NCI-H1092 (cell line): ENCODE data around the gene SPEF1.
"Not testable (repeated sequence)": the region's sequence is repeated elsewhere in the genome, so short reads cannot be mapped to it uniquely, and the experiment has no call there.

Source experiments
- DNase-seq: peaks from one replicate; lab custom pipeline; 2025; lab: John Stamatoyannopoulos, UW

SPEF1 gene

GRCh38 chr20:3808544-3808943, 27.3 kb upstream of the SPEF1 start:
- DNase-seq, result no peak

- no peak for DNase-seq
Observed at GRCh38 chr20:3804781-3805180, 23.5 kb upstream of the SPEF1 start.

GRCh38 chr20:3804254-3804751, 23.1 kb upstream of the SPEF1 start:
- no peak for DNase-seq

- DNase-seq, result no peak
Observed at GRCh38 chr20:3803854-3804253, 22.6 kb upstream of the SPEF1 start.

GRCh38 chr20:3803289-3803688, 22.0 kb upstream of the SPEF1 start:
- DNase-seq, result no peak

- DNase-seq, result no peak
Observed at GRCh38 chr20:3802524-3803239, 21.4 kb upstream of the SPEF1 start.

GRCh38 chr20:3801846-3802245, 20.6 kb upstream of the SPEF1 start:
- DNase-seq, result no peak

GRCh38 chr20:3801299-3801698, 20.1 kb upstream of the SPEF1 start:
- no peak for DNase-seq

- no peak for DNase-seq
Observed at GRCh38 chr20:3800878-3801260, 19.6 kb upstream of the SPEF1 start.

GRCh38 chr20:3800256-3800877, 19.1 kb upstream of the SPEF1 start:
- no peak for DNase-seq

- no peak for DNase-seq
Observed at GRCh38 chr20:3798908-3799248, 17.6 kb upstream of the SPEF1 start.

GRCh38 chr20:3798373-3798768, 17.1 kb upstream of the SPEF1 start:
- no peak for DNase-seq

- DNase-seq, result no peak
Observed at GRCh38 chr20:3797592-3798372, 16.5 kb upstream of the SPEF1 start.

GRCh38 chr20:3797226-3797545, 15.9 kb upstream of the SPEF1 start:
- DNase-seq, result no peak

- no peak for DNase-seq
Observed at GRCh38 chr20:3796477-3797225, 15.4 kb upstream of the SPEF1 start.

- DNase-seq, result peak; percentile 89
Observed at GRCh38 chr20:3795511-3796468, 14.5 kb upstream of the SPEF1 start, which contains the start of gene CDC25B. Gene CDC25B, plus strand, starts transcription at chr20:3796310. Its CDS starts 222 bp downstream, at chr20:3796532.

- DNase-seq, result no peak
Observed at GRCh38 chr20:3794701-3795420, 13.6 kb upstream of the SPEF1 start.

GRCh38 chr20:3794168-3794567, 12.9 kb upstream of the SPEF1 start:
- DNase-seq, result not testable (repeated sequence)

- not testable (repeated sequence) for DNase-seq
Observed at GRCh38 chr20:3789201-3789600, 8.0 kb upstream of the SPEF1 start.

- no peak for DNase-seq
Observed at GRCh38 chr20:3788685-3789155, 7.5 kb upstream of the SPEF1 start.
